GM12864 (cell line): ENCODE data around the gene RBMS3.
"Not testable (repeated sequence)": the region's sequence is repeated elsewhere in the genome, so short reads cannot be mapped to it uniquely, and the experiment has no call there.

Experiments
- DNase-seq: peaks from one replicate; pipeline ENCODE4 v3.0.0-alpha.2; 2011; ENCODE audit warnings: low read depth
- H3K4me3 ChIP-seq: 2 replicates; pipeline ENCODE4 v1.5.1; 2011; ENCODE audit warnings: mild to moderate bottlenecking, low read depth, low read length, control low read depth
- TF ChIP-seq, protein P1 (sequence below): IDR thresholded peaks from 2 replicates; pipeline ENCODE4 v1.5.1; 2011; ENCODE audit warnings: low read depth, mild to moderate bottlenecking, moderate library complexity, low read length, control low read depth, inconsistent platforms; ENCODE audit errors: missing control alignments

Gene RBMS3

DNA sequence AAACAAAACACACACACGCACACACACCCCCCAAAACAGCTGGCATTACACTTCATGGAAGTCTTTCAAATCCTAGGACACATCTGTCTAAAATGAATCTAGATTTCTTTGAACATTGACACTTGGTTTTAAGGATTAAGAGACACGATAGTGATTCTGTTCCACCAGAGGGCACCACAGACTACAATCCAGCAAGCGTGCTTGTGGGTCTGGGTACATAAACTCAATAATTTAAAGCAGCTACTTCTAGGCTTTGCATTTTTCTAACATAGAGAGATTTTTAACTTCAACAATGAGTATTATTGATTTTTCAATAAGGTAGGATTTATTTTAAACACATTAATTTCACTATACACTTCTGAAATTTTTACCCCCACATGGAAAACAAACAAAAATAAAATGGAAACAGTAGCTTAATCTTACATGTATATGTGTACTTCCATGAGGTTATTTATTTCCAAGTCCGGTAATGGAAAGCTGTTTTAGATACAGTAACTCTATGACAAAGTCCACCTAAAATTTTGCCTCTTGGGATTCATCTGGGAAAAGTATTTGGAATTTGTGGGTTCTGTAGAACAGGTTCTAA lies 761.5 kb downstream of the RBMS3 start:
- TF ChIP-seq, protein P1, sequence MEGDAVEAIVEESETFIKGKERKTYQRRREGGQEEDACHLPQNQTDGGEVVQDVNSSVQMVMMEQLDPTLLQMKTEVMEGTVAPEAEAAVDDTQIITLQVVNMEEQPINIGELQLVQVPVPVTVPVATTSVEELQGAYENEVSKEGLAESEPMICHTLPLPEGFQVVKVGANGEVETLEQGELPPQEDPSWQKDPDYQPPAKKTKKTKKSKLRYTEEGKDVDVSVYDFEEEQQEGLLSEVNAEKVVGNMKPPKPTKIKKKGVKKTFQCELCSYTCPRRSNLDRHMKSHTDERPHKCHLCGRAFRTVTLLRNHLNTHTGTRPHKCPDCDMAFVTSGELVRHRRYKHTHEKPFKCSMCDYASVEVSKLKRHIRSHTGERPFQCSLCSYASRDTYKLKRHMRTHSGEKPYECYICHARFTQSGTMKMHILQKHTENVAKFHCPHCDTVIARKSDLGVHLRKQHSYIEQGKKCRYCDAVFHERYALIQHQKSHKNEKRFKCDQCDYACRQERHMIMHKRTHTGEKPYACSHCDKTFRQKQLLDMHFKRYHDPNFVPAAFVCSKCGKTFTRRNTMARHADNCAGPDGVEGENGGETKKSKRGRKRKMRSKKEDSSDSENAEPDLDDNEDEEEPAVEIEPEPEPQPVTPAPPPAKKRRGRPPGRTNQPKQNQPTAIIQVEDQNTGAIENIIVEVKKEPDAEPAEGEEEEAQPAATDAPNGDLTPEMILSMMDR: peak; percentile 55
- DNase-seq: peak; percentile 12
- no peak overlapping the region for H3K4me3 ChIP-seq

DNA sequence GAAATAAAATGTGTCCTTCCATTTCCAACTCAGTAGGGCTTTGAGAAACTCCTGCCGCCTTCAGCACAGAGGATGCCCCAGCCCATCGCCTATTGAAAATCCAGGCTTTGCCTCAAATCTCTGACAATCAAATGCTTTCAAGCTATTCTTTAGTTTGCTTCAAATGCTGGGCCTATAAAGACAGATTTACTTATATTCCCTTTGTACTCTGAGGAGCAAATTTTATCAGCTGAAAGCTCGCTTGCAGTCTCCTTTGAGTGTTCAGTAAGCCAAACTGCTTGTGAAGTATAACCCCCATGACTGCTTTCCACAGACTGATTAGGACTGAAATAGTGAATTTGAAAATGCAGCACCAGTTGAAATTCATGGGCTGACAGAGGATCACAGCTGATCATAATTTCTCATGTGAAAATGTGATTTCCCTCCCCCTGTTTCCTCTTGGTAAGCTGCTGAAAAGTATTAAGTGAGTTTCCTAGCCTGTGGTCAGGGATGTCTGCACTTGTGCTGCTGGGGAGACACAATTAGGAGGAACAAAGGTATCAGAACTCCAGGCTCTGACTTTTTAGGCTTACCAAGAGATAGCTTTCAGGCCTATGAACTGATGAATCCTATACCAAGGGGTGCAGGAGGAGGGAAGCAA lies 762.2 kb downstream of the RBMS3 start:
- TF ChIP-seq, protein P1: no peak
- H3K4me3 ChIP-seq: no peak overlapping the region
- no peak for DNase-seq

DNA sequence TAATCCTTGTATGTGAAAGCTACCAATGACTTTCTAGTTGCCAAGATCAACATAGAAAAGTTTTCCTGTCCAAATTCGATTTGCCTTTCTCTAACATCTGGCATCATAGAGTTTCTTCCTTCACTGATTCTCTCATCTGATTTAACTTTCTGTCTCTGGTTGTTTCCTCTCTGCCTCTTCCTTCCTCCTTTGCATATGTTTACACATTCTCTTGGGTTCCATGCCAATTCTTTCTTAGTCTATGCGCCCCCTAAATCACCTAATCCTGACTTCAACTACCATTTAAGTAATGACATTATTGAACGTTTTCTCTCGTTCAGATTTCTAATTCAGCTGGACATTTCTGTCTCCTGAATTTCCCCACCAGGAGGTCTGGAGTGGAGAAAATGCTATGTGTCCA lies 763.6 kb downstream of the RBMS3 start:
- TF ChIP-seq, protein P1: no peak
- H3K4me3 ChIP-seq: no peak overlapping the region
- DNase-seq: no peak

DNA sequence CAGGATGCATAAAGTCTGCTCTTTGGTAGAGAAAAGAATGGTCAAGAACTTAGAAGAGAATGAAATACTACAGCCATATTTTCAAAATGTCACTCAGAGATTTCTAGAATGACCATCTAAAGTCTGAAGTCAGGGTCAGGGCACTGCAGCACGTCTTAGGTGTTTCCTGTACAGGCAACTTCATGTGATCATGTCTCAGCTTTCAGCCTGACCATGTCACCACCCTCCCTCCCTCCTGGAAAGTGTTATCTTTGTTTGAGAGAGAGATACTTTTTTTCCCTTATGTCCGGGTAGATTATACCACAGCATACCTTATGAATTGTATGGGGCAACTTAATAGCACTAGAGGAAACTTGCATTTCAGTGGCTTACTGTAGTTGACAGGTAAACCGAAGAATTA lies 767.6 kb downstream of the RBMS3 start:
- TF ChIP-seq, protein P1: no peak
- DNase-seq: no peak
- H3K4me3 ChIP-seq: no peak overlapping the region

DNA sequence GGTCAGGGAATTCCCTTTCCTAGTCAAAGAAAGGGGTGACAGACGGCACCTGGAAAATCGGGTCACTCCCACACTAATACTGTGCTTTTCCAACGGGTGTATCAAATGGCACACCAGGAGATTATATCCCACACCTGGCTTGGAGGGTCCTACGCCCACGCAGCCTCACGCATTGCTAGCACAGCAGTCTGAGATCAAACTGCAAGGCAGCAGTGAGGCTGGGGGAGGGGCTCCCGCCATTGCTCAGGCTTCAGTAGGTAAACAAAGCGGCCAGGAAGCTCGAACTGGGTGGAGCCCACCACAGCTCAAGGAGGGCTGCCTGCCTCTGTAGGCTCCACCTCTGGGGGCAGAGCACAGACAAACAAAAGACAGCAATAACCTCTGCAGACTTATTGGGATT lies 769.2 kb downstream of the RBMS3 start:
- DNase-seq, H3K4me3 ChIP-seq: not testable (repeated sequence)

DNA sequence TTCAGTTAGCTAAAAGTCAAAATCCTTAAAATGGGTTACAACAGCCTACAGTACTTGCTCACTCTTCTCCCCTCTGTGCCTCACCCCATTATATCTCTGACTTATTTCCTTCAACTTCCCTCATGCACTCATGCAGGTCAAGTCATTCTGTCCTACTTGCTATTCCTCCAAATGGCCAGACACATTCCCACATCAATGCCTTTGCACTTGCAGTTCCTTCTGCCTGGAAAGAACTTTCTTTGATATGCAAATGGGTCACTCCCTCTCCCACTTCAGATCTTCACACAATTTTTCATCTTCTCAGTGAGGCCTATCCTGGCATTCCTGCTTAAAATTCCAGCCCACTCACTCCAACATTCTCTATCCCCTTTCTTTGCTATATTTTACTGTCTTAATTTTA lies 778.4 kb downstream of the RBMS3 start:
- DNase-seq: no peak
- TF ChIP-seq, protein P1: no peak
- no peak overlapping the region for H3K4me3 ChIP-seq
